HL-60 (cell line): Measurements from ENCODE around the gene ASPDH.

Experiments
- CTCF ChIP-seq: IDR thresholded peaks from one replicate; pipeline ENCODE4 v1.5.1; 2011; ENCODE audit warnings: low read length, control low read depth, inconsistent platforms; ENCODE audit not compliant: insufficient read depth
- GABPA ChIP-seq: IDR thresholded peaks from 2 replicates; pipeline ENCODE4 v1.6.1; 2012; ENCODE audit warnings: low read depth
- REST ChIP-seq: IDR thresholded peaks from 2 replicates; pipeline ENCODE4 v1.6.1; 2012; ENCODE audit warnings: low read depth; ENCODE audit not compliant: insufficient replicate concordance

GRCh38 chr19:50464348-50464747 lies 49.4 kb downstream of the ASPDH start:
- TF ChIP-seq CTCF (no peak), GABPA (no peak), REST (no peak)
